ENCODE measurements around the gene NR4A1.
A peak's percentile ranks its signal among the peaks of the same experiment; 100 is the strongest.

NR4A1 gene

DNA sequence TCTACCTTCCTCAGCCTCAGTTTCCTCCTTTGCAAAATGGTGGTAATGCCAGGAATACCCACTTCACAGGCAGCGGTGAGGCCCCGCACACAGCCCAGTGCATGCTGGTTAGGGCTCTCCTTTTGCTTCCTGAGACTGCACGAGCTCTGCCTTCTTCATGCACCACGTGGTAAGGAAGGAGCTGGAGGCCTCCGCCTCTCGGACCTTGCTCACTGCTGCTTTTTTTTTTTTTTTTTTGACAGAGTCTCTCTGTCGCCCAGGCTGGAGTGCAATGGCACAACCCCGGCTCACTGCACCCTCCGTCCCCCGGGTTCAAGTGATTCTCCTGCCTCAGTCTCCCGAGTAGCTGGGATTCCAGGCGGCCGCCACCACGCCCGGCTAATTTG, 26.4 kb upstream of the NR4A1 start:
- no peak for DNase-seq (ENCODE audit: low spot score)
- TF ChIP-seq, protein P1, sequence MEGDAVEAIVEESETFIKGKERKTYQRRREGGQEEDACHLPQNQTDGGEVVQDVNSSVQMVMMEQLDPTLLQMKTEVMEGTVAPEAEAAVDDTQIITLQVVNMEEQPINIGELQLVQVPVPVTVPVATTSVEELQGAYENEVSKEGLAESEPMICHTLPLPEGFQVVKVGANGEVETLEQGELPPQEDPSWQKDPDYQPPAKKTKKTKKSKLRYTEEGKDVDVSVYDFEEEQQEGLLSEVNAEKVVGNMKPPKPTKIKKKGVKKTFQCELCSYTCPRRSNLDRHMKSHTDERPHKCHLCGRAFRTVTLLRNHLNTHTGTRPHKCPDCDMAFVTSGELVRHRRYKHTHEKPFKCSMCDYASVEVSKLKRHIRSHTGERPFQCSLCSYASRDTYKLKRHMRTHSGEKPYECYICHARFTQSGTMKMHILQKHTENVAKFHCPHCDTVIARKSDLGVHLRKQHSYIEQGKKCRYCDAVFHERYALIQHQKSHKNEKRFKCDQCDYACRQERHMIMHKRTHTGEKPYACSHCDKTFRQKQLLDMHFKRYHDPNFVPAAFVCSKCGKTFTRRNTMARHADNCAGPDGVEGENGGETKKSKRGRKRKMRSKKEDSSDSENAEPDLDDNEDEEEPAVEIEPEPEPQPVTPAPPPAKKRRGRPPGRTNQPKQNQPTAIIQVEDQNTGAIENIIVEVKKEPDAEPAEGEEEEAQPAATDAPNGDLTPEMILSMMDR (IDR thresholded peaks at IDR 0.05; ENCODE audit: borderline replicate concordance, control extremely low read depth, extremely low read depth, insufficient read depth, missing control alignments), result no peak
- in situ Hi-C loops (cut with MboI; ENCODE audit: low sequenced_read_pairs, unreplicated experiment), result no loop called here

DNA sequence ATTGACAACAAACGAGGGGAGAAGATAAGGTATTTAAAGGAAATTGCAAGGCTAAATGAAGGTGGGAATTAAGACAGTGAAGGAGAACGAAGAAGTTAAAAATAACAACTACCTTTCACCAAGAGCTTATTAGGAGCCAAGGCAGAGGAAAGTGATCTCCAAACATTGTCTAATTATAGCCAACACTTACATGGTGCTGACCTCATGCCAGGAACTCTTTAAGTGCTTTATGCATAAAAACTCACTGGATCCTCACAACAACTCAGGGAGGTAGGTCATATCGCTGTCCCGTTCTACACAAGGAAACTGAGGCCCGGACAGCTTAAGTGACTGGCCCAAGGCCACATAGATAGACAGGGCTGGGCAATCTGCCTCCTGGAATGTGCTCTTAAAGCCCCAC, 25.0 kb upstream of the NR4A1 start:
- TF ChIP-seq, protein P1 (IDR thresholded peaks at IDR 0.05; ENCODE audit: borderline replicate concordance, control extremely low read depth, extremely low read depth, insufficient read depth, missing control alignments), result no peak
- in situ Hi-C loops (cut with MboI; ENCODE audit: low sequenced_read_pairs, unreplicated experiment), result no loop called here
- DNase-seq (ENCODE audit: low spot score), result no peak

DNA sequence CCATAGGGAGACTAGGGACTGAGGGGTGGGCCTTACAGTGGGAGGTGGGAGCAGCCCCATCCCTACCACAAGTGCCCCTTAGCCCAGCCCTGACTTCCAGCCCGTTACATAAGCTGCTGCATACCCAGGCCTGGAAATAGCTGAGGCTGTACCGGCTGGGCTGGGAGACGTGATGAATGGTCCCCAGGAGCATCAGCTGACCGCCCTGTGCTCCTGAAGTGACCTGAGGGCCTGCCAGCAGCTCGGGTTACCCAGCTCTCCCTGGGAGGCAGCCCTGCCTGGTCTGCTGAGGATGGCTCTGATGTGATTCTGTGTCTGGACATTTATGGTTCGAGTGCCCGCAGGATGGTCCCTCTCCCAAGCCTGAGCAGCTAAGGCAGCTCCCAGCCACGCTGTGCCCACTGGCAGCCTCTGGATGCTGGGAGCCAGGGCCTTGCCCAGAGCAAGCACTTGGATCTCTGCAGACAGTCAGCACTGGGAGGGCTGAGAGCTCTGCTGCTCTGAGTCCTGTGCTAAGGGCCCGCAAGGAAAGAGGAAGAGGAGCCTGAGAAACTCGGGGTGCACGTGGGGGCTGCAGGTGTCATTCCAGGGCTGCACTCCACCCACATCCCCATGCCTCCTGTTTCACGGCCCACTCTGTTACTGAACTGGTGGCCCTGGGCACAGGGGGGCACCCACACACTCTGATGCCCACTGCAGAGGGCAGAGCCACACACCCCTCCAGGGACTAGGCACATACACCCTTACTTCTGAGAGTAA, 24.0 kb upstream of the NR4A1 start:
- TF ChIP-seq, protein P1 (IDR thresholded peaks at IDR 0.05; ENCODE audit: borderline replicate concordance, control extremely low read depth, extremely low read depth, insufficient read depth, missing control alignments), result no peak
- no peak for DNase-seq (ENCODE audit: low spot score)
- in situ Hi-C loops (cut with MboI; ENCODE audit: low sequenced_read_pairs, unreplicated experiment), result no loop called here

DNA sequence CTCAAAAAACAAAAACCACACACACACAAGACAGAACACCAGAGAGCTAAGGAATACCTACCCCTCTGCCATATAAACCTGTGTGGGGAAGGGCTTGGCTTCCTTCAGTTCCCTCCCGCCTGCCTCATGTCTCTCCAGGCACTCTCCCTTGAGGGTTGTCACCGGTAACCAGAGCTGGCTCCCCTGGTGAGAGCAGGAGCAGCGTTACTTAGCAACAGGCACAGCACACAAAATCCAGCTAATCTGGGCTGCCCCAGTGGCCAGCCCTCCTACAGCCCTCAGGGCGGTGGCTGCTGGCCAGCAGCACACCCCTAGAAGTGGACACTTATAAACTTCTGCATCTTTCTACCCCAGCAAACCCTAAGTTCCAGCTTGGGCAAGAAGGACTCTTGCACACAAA, 21.6 kb upstream of the NR4A1 start:
- no peak for DNase-seq (ENCODE audit: low spot score)
- in situ Hi-C loops (cut with MboI; ENCODE audit: low sequenced_read_pairs, unreplicated experiment), result loop anchor here (5.0 kb wide), 1 partner anchor 88 kb away; no protein-coding TSS in a partner anchor
- TF ChIP-seq, protein P1 (IDR thresholded peaks at IDR 0.05; ENCODE audit: borderline replicate concordance, control extremely low read depth, extremely low read depth, insufficient read depth, missing control alignments), result no peak

DNA sequence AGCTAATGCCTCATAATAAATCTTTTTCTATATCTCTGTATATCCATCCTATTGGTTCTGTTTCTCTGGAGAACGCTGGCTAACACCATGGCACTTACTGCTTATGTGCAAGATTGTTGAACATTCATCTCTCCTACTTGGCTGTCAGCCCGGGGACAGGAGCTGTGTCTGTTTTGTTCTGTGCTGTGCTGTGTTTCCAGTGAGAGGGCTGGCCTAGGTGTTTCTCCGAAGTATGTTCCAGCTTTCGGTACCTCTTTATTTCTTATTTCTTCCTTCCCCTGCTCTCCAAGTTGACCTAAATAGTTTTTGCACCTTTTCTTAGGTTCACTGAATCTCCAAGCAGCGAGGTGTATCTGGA, 18.8 kb upstream of the NR4A1 start:
- DNase-seq (ENCODE audit: low spot score), result no peak
- in situ Hi-C loops (cut with MboI; ENCODE audit: low sequenced_read_pairs, unreplicated experiment), result loop anchor here (5.0 kb wide), 1 partner anchor 85 kb away; no protein-coding TSS in a partner anchor
- TF ChIP-seq, protein P1 (IDR thresholded peaks at IDR 0.05; ENCODE audit: borderline replicate concordance, control extremely low read depth, extremely low read depth, insufficient read depth, missing control alignments), result no peak

DNA sequence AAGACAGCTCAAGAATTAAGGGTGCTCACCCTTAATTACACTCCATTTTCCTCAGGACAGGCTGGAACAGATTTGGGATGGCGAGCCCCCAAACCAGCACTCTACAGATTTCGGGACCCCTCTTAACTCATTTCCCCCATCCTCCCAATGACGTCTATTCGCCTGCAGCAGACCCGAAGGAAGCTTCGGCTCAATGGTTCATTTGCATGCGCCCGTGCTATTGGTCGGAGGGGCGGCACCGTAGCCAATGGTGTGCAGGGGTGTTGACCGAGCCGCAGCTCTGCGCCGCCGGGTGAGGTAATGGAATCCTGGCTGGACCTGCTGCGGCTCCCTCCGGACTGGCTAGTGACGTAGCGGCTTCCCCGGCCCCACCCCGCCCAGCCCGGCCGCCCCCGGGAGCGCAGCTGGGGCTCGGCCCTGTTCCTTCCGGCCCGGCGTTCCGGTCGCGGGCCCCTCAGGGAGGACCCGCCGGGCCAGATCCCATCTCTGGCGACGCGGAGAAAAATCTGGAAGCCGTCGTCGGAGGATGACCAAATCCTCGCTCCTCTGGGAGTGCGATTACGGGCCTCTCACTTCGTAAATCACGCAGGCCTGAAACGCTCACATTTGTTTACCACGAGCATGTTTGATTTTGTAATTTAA, 18.3 kb upstream of the NR4A1 start:
- TF ChIP-seq, protein P1 (IDR thresholded peaks at IDR 0.05; ENCODE audit: borderline replicate concordance, control extremely low read depth, extremely low read depth, insufficient read depth, missing control alignments), result no peak
- in situ Hi-C loops (cut with MboI; ENCODE audit: low sequenced_read_pairs, unreplicated experiment), result loop anchor here (5.0 kb wide), 1 partner anchor 84 kb away; no protein-coding TSS in a partner anchor
- peak; percentile 96 for DNase-seq (ENCODE audit: low spot score)

Data from GM13976 (cell line).